Trophoblast cell (in vitro differentiated cells and primary cell): ENCODE results near the gene IER5L.

Experiments used
- DNase-seq, 2 donors: peaks; one replicate each; pipeline ENCODE4 v3.0.0-alpha.2; 2016
- H2AFZ ChIP-seq: 2 replicates; pipeline ENCODE4 v1.6.1; 2013; ENCODE audit warnings: low read length, moderate library complexity, mild to moderate bottlenecking; ENCODE audit not compliant: insufficient read depth, poor library complexity
- H2AK5ac ChIP-seq: 2 replicates; pipeline ENCODE4 v1.6.1; 2013; ENCODE audit warnings: mild to moderate bottlenecking, low read length
- H2BK120ac ChIP-seq: 2 replicates; pipeline ENCODE4 v1.6.1; 2013; ENCODE audit warnings: low read length, mild to moderate bottlenecking, moderate library complexity; ENCODE audit not compliant: insufficient read depth, poor library complexity
- H2BK12ac ChIP-seq: 2 replicates; pipeline ENCODE4 v1.6.1; 2013; ENCODE audit warnings: mild to moderate bottlenecking, low read length, moderate library complexity
- H2BK5ac ChIP-seq: 2 replicates; pipeline ENCODE4 v1.6.1; 2013; ENCODE audit warnings: low read length, low read depth, moderate library complexity, mild to moderate bottlenecking; ENCODE audit not compliant: poor library complexity
- H3K14ac ChIP-seq: 2 replicates; pipeline ENCODE4 v1.6.1; 2013; ENCODE audit warnings: mild to moderate bottlenecking, low read length
- H3K18ac ChIP-seq: 2 replicates; pipeline ENCODE4 v1.6.1; 2013; ENCODE audit warnings: mild to moderate bottlenecking, low read length
- H3K23ac ChIP-seq: 2 replicates; pipeline ENCODE4 v1.6.1; 2013; ENCODE audit warnings: low read length
- H3K27ac ChIP-seq: 2 replicates; pipeline ENCODE4 v1.5.1; 2013; ENCODE audit warnings: low read depth, mild to moderate bottlenecking, inconsistent platforms, low read length, moderate library complexity
- H3K27me3 ChIP-seq: 2 replicates; pipeline ENCODE4 v1.6.1; 2013; ENCODE audit warnings: inconsistent platforms, mild to moderate bottlenecking, low read length, moderate library complexity; ENCODE audit not compliant: insufficient read depth
- H3K36me3 ChIP-seq, 2 experiments: 1 replicate in 1 of 2; 2 replicates in 1 of 2; pipeline ENCODE4 v1.6.1; 2013; ENCODE audit warnings: low read length in 2 of 2, mild to moderate bottlenecking in 2 of 2, moderate library complexity in 1 of 2; ENCODE audit not compliant: insufficient read depth in 2 of 2, control insufficient read depth in 1 of 2
- H3K4ac ChIP-seq: 2 replicates; pipeline ENCODE4 v1.6.1; 2013; ENCODE audit warnings: low read depth, mild to moderate bottlenecking, low read length, moderate library complexity
- H3K4me1 ChIP-seq, 2 experiments: 1 replicate in 1 of 2; 2 replicates in 1 of 2; pipeline ENCODE4 v1.6.1; 2013; ENCODE audit warnings: low read length in 2 of 2, mild to moderate bottlenecking in 2 of 2, moderate library complexity in 1 of 2; ENCODE audit not compliant: insufficient read depth in 2 of 2, control insufficient read depth in 1 of 2
- H3K4me2 ChIP-seq: 2 replicates; pipeline ENCODE4 v1.6.1; 2013; ENCODE audit warnings: inconsistent platforms, mild to moderate bottlenecking, low read length, moderate library complexity
- H3K4me3 ChIP-seq: 2 replicates; pipeline ENCODE4 v1.5.1; 2013; ENCODE audit warnings: mild to moderate bottlenecking, low read depth, low read length, inconsistent platforms
- H3K79me1 ChIP-seq: one replicate; pipeline ENCODE4 v1.6.1; 2013; ENCODE audit warnings: low read length
- H3K79me2 ChIP-seq: 2 replicates; pipeline ENCODE4 v1.6.1; 2013; ENCODE audit warnings: low read length, mild to moderate bottlenecking; ENCODE audit not compliant: control insufficient read depth, insufficient read depth, poor library complexity
- H3K9ac ChIP-seq: 2 replicates; pipeline ENCODE4 v1.6.1; 2013; ENCODE audit warnings: mild to moderate bottlenecking, low read length
- H3K9me3 ChIP-seq: 2 replicates; pipeline ENCODE4 v1.6.1; 2013; ENCODE audit warnings: low read depth, mild to moderate bottlenecking, control low read depth, inconsistent platforms, low read length; ENCODE audit not compliant: insufficient read depth
- H4K12ac ChIP-seq: 2 replicates; pipeline ENCODE4 v1.6.1; 2013; ENCODE audit warnings: low read depth, mild to moderate bottlenecking, low read length, moderate library complexity
- H4K8ac ChIP-seq: 2 replicates; pipeline ENCODE4 v1.6.1; 2013; ENCODE audit warnings: low read depth, mild to moderate bottlenecking, low read length, moderate library complexity
- H4K91ac ChIP-seq: one replicate; pipeline ENCODE4 v1.6.1; 2013; ENCODE audit warnings: low read depth, mild to moderate bottlenecking, low read length, moderate library complexity
- WGBS: extraction: QIAGEN DNeasy Blood & Tissue Kit; methylation state at CpG from one replicate; pipeline ENCODE4 v1.1.7; 2013; ENCODE audit warnings: missing lambda C conversion rate; ENCODE audit not compliant: insufficient read length, insufficient coverage; ENCODE audit errors: extremely low coverage; 5-methylcytosine and 5-hydroxymethylcytosine counted together

IER5L gene

DNA sequence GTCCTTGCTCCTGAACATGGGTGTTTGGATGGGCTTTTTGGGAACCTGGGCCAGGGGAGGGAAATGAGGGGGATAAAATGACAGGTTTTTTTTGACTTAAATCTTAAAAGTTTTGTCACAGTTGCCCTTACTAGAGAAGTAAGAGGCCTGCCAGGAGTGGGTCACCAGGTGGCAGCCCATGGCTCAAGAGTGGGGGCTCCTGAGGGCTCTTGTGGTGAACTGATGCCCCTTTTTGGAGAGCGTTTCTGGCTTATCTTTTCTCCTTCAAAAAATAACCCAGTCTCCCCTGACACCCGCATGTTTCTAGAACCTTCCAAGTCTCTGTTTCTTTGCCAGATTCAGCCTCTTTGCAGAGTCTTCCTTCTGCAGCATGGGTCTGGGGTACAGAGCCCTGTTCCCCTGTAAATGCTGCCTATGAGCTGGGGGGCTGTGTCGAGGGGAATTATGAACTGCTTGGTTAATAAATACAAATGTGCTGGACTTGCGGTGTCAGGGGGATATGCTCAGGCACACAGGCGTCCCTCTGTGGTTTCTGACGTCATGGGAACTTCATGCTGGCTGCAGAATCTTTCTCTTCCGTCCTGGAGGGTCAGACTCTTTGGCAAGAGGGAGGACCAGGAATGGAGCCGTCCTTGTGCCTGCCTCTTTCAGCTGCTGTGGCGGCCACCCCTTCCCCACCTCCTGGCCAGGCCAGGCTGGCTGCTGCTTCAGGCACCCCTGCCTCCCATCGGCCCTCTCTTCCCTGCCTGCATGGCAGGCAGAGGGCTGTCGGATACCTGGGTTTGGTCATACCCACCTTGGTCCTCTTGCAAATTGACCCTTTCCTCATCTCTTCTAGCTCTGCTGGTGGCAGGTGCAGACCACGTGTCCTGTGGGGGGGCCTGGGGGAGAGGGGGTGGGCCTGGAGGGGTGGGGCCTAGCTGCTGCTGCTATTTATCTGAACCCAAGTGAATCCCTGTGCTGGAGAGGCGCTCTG lies 36.7 kb downstream of the IER5L start:
- Histone ChIP-seq H2AK5ac (peak overlapping the region; percentile 99), H3K4me2 (peak overlapping the region; percentile 42), H3K18ac (peak overlapping the region; percentile 97), H3K23ac (no peak overlapping the region), H4K91ac (peak overlapping the region; percentile 100), H4K8ac (peak overlapping the region; percentile 93), H3K27ac (peak overlapping the region; percentile 100), H3K4me3 (no peak overlapping the region), H3K79me2 (peaks cover 29% of the 10 kb centered on the region), H3K4ac (peak overlapping the region; percentile 97), H3K36me3 (peaks cover 31 to 38% of the 10 kb centered on the region in 2 experiments), H3K14ac (peak overlapping the region; percentile 98), H3K9me3 (no peaks in the 10 kb centered on the region), H4K12ac (peak overlapping the region; percentile 95), H2BK12ac (peak overlapping the region; percentile 96), H3K27me3 (no peaks in the 10 kb centered on the region), H2BK120ac (peak overlapping the region; percentile 99), H2AFZ (peak overlapping the region; percentile 24), H3K9ac (peak overlapping the region; percentile 63), H3K4me1 (peaks cover 55 to 62% of the 10 kb centered on the region in 2 experiments), H3K79me1 (peaks cover 58% of the 10 kb centered on the region), H2BK5ac (peak overlapping the region; percentile 99)
- WGBS = no CpG with 5 or more reads among the region's 13 CpGs
- peak; percentile 65 to 69 for DNase-seq

DNA sequence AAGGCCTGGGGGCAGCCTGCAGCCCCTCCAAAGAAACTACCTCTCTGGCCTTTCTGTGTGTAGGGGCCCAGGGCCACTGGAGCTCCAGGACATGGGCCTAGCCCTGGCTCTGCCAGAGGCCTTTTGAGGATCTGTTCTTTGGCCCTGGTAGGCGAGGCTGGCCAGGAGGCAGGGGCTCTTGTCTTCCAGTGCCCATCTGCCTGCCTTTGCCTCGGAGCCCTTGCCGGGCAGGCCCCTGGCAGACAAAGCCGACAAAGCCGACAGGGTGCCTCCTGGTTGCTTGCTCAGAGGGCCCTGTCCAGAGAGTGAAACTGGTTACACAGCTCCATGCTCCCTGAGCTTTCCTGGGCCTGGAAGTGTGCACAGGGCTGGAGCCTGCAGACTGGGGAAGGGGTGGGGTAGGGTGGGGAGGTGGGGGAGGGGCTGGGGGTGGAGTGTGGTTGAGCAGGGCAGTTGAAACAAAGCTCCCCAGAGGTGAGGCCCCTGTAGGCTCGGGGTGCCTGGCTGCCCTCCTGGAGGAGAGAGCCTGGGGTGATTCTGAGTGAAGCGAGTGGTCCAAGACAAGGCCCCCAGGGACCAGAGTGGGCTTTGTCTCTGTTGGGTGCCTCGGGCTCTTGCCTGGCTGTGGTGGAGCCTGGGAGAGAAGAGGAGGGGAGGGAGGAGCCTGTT lies 37.5 kb downstream of the IER5L start:
- H3K79me1 ChIP-seq = peaks cover 51% of the 10 kb centered on the region
- H3K79me2 ChIP-seq = peaks cover 27% of the 10 kb centered on the region
- H3K27me3 ChIP-seq = no peaks in the 10 kb centered on the region
- peak overlapping the region; percentile 63 for H3K9ac ChIP-seq
- H4K91ac ChIP-seq = peak overlapping the region; percentile 100
- H3K36me3 ChIP-seq = peaks cover 34 to 42% of the 10 kb centered on the region in 2 experiments
- no peak overlapping the region for H3K23ac ChIP-seq
- peak overlapping the region; percentile 100 for H2BK5ac ChIP-seq
- H4K12ac ChIP-seq = peak overlapping the region; percentile 95
- H3K4me2 ChIP-seq = peak overlapping the region; percentile 58
- H3K18ac ChIP-seq = peak overlapping the region; percentile 99
- H2AK5ac ChIP-seq = peak overlapping the region; percentile 99
- H3K4me1 ChIP-seq = peaks cover 48 to 55% of the 10 kb centered on the region in 2 experiments
- H2AFZ ChIP-seq = peak overlapping the region; percentile 89
- H3K9me3 ChIP-seq = no peaks in the 10 kb centered on the region
- no peak overlapping the region for H3K4me3 ChIP-seq
- DNase-seq = peak; percentile 53 to 60
- peak overlapping the region; percentile 99 for H2BK120ac ChIP-seq
- H3K4ac ChIP-seq = peak overlapping the region; percentile 97
- H3K27ac ChIP-seq = peak overlapping the region; percentile 100
- H4K8ac ChIP-seq = peak overlapping the region; percentile 98
- WGBS = no CpG with 5 or more reads among the region's 8 CpGs
- H3K14ac ChIP-seq = peak overlapping the region; percentile 99
- peak overlapping the region; percentile 96 for H2BK12ac ChIP-seq

DNA sequence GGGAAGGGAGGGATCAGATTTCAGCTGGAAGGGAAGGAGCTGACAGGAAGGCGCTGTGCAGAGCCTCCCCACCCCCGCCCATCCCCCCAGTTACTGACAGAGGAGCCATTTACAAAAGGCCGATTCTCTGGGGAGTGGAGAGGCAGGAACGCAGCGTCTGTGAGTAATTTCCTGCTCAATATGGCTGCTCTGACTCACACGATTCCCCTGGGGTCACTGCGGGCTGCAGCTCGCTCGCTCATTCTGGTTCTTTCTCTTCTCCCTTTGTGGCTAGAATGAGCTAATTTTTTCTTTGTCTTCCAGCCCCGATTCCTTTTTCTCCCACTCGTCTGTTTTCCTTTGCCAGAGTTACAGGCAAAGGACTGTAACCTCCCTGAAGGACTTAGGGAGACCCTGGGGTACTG lies 38.1 kb downstream of the IER5L start:
- Histone ChIP-seq H3K14ac (peak overlapping the region; percentile 99), H2BK5ac (peak overlapping the region; percentile 100), H3K4me1 (peaks cover 43 to 50% of the 10 kb centered on the region in 2 experiments), H4K91ac (peak overlapping the region; percentile 100), H2AFZ (peak overlapping the region; percentile 89), H3K4ac (peak overlapping the region; percentile 77), H3K36me3 (peaks cover 36 to 44% of the 10 kb centered on the region in 2 experiments), H3K23ac (no peak overlapping the region), H3K27me3 (no peaks in the 10 kb centered on the region), H2BK12ac (peak overlapping the region; percentile 70), H3K79me2 (peaks cover 24% of the 10 kb centered on the region), H2AK5ac (peak overlapping the region; percentile 97), H3K9ac (peak overlapping the region; percentile 59), H3K27ac (peak overlapping the region; percentile 100), H3K18ac (peak overlapping the region; percentile 99), H4K12ac (peak overlapping the region; percentile 59), H3K79me1 (peaks cover 46% of the 10 kb centered on the region), H3K9me3 (no peaks in the 10 kb centered on the region), H3K4me2 (peak overlapping the region; percentile 58), H2BK120ac (peak overlapping the region; percentile 97), H4K8ac (peak overlapping the region; percentile 98), H3K4me3 (no peak overlapping the region)
- DNase-seq = peak; percentile 96 to 97
- WGBS = no CpG with 5 or more reads among the region's 11 CpGs
